Transverse colon (tissue), 4 donors: ENCODE results near the gene SPTLC3. TPM values are rescaled to one million over a fixed set of nuclear protein-coding genes. Genes with fewer than 3 reads are reported as not detected.
"Not testable (repeated sequence)": the region's sequence is repeated elsewhere in the genome, so short reads cannot be mapped to it uniquely, and the experiment has no call there.

Experiments used
- DNase-seq: peaks from one replicate; pipeline ENCODE4 v3.0.0-alpha.2; 2019
- H3K27ac ChIP-seq, 4 donors: fragments of 200-600 bp; sonication (generic); 2 replicates each; pipeline ENCODE4 v1.5.1; 2016 to 2018; ENCODE audit warnings: inconsistent platforms in 4 of 4
- H3K27me3 ChIP-seq: fragments of 200-600 bp; sonication (generic); 2 replicates; pipeline ENCODE4 v1.5.1; 2017; ENCODE audit warnings: inconsistent platforms
- H3K36me3 ChIP-seq, 4 donors: fragments of 200-600 bp; sonication (generic); 2 replicates each; pipeline ENCODE4 v1.5.1; 2017 to 2019; ENCODE audit warnings: inconsistent platforms in 4 of 4
- H3K4me1 ChIP-seq, 4 donors: fragments of 200-600 bp; sonication (generic); 2 replicates each; pipeline ENCODE4 v1.5.1; 2017 to 2020; ENCODE audit warnings: inconsistent platforms in 4 of 4
- H3K4me3 ChIP-seq, 4 donors: fragments of 200-600 bp; sonication (generic); 1 replicate in 1 of 4; 2 replicates in 3 of 4; pipeline versions ENCODE4 v1.5.1 to v1.6.1; 2017 to 2019; ENCODE audit warnings: inconsistent platforms in 4 of 4
- H3K9me3 ChIP-seq, 2 donors: fragments of 200-600 bp; sonication (generic); 2 replicates each; pipeline ENCODE4 v1.5.1; 2017 to 2019; ENCODE audit warnings: inconsistent platforms in 2 of 2
- CTCF ChIP-seq, 5 experiments: fragments of 200-600 bp in 3 of 5; fragments of 450-650 bp in 2 of 5; sonication (generic) in 3 of 5; IDR thresholded peaks; 1 replicate in 2 of 5; 2 replicates in 3 of 5; pipeline ENCODE4 v1.5.1; 2016 to 2017; ENCODE audit warnings: antibody characterized with exemption in 5 of 5, inconsistent platforms in 3 of 5, mild to moderate bottlenecking in 2 of 5, moderate library complexity in 1 of 5
- EP300 ChIP-seq: sonication (generic); formaldehyde crosslinking; IDR thresholded peaks from one replicate; pipeline ENCODE4 v1.6.1; 2017; ENCODE audit warnings: antibody characterized with exemption, low read depth
- POLR2A ChIP-seq: fragments of 450-650 bp; IDR thresholded peaks from one replicate; pipeline ENCODE4 v1.6.1; 2016; ENCODE audit warnings: antibody characterized with exemption, mild to moderate bottlenecking, moderate library complexity
- POLR2AphosphoS5 ChIP-seq, 3 donors: sonication (generic); formaldehyde crosslinking; IDR thresholded peaks; one replicate each; pipeline ENCODE4 v1.6.1; 2016; ENCODE audit warnings: antibody characterized with exemption in 3 of 3
- WGBS, 2 donors: methylation state at CpG; one replicate each; pipeline ENCODE4 v1.1.5; 2018; ENCODE audit warnings: low coverage in 1 of 2; 5-methylcytosine and 5-hydroxymethylcytosine counted together
- in situ Hi-C, 4 donors: fragments of 200-750 bp; cut with MboI; loops; one replicate each; pipeline versions ENCODE4 v1.15.0 to v1.15.1; 2017; ENCODE audit warnings: low sequenced_read_pairs in 3 of 4, low pct_ligation_motif_present in 1 of 4, low pct_unique_long_range_greater_than_20kb in 1 of 4
- intact Hi-C: fragments of 100-400 bp; cut with DNase I; formaldehyde crosslinking; loops from one replicate; pipeline ENCODE4 v1.15.1; 2023; ENCODE audit warnings: low total_unique reads
- total RNA-seq, 4 donors: library from RNA; depleted of rRNA; stranded (reverse); fragments of >200 nt; gene quantifications; one replicate each; pipeline ENCODE4 v1.1.0, GENCODE V29; 2016

SPTLC3 gene
- total RNA-seq, 4 donors from 2014 or later = 2.6 to 11.6 (median 8.8) TPM

- 57 to 80% methylated on average over 5 to 6 of the region's 6 CpGs for WGBS, 2 donors
- Histone ChIP-seq H3K4me1 (peaks cover 0 to 13% (median 0%) of the 10 kb centered on the region in 4 donors), H3K4me3 (no peak overlapping the region), H3K27me3 (no peaks in the 10 kb centered on the region), H3K9me3 (no peaks in the 10 kb centered on the region), H3K36me3 (no peaks in the 10 kb centered on the region), H3K27ac (no peak overlapping the region)
- no peak for DNase-seq
- TF ChIP-seq POLR2AphosphoS5 (IDR thresholded peaks at IDR 0.05) = no peak
- no peak for TF ChIP-seq POLR2A
- TF ChIP-seq EP300 = no peak
- TF ChIP-seq CTCF (IDR thresholded peaks at IDR 0.05) = no peak
- in situ Hi-C loops = loop anchor here in 3 of 4 donors (10.0 to 25.0 kb wide), 2 partner anchors 110 to 128 kb away; no protein-coding TSS in a partner anchor
- intact Hi-C loops = no loop called here
Observed at GRCh38 chr20:12976720-12977309, 32.0 kb upstream of the SPTLC3 start.

GRCh38 chr20:12977328-12978125 is 31.2 kb upstream of the SPTLC3 start:
- in situ Hi-C loops (loop anchor here in 3 of 4 donors (10.0 to 25.0 kb wide), 2 partner anchors 110 to 127 kb away; no protein-coding TSS in a partner anchor), intact Hi-C loops (no loop called here)
- WGBS, 2 donors = 59 to 60% methylated on average over 3 of the region's 3 CpGs
- no peaks in the 10 kb centered on the region for H3K9me3 ChIP-seq
- TF ChIP-seq EP300 = no peak
- no peak for TF ChIP-seq POLR2A
- TF ChIP-seq POLR2AphosphoS5 (IDR thresholded peaks at IDR 0.05) = no peak
- TF ChIP-seq CTCF (IDR thresholded peaks at IDR 0.05) = no peak
- no peaks in the 10 kb centered on the region for H3K36me3 ChIP-seq
- DNase-seq = no peak
- no peaks in the 10 kb centered on the region for H3K27me3 ChIP-seq
- no peak overlapping the region for H3K4me3 ChIP-seq
- H3K4me1 ChIP-seq = peaks cover 0 to 13% (median 0%) of the 10 kb centered on the region in 4 donors
- no peak overlapping the region for H3K27ac ChIP-seq

DNA sequence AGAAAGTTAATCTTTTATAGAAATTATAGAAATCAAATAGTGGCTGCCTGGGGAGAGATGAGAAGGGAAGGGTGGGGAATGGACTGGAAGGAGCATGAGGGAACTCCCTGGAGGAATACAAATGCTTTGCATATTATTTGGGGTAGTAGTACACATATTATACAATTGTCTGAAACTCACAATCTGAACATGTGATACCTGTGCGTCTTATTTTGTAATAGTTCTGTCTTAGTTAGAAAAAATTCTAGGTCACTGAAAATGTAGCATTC is 30.7 kb upstream of the SPTLC3 start:
- WGBS, 2 donors = 85 to 94% methylated on average over 1 of the region's 1 CpG
- no peak overlapping the region for H3K4me3 ChIP-seq
- no peaks in the 10 kb centered on the region for H3K27me3 ChIP-seq
- no peaks in the 10 kb centered on the region for H3K9me3 ChIP-seq
- in situ Hi-C loops (loop anchor here in 3 of 4 donors (10.0 to 25.0 kb wide), 2 partner anchors 109 to 127 kb away; no protein-coding TSS in a partner anchor), intact Hi-C loops (no loop called here)
- H3K4me1 ChIP-seq = peaks cover 0 to 13% (median 0%) of the 10 kb centered on the region in 4 donors
- no peaks in the 10 kb centered on the region for H3K36me3 ChIP-seq
- H3K27ac ChIP-seq = no peak overlapping the region
- no peak for DNase-seq
- TF ChIP-seq CTCF (IDR thresholded peaks at IDR 0.05) (no peak), POLR2AphosphoS5 (IDR thresholded peaks at IDR 0.05) (no peak), EP300 (no peak), POLR2A (no peak)

GRCh38 chr20:12978613-12979495 is 29.9 kb upstream of the SPTLC3 start:
- peaks cover 0 to 13% (median 0%) of the 10 kb centered on the region in 4 donors for H3K4me1 ChIP-seq
- H3K27me3 ChIP-seq = no peaks in the 10 kb centered on the region
- no peaks in the 10 kb centered on the region for H3K9me3 ChIP-seq
- no peak overlapping the region for H3K4me3 ChIP-seq
- no peaks in the 10 kb centered on the region for H3K36me3 ChIP-seq
- no peak overlapping the region for H3K27ac ChIP-seq
- TF ChIP-seq POLR2AphosphoS5 (IDR thresholded peaks at IDR 0.05) = no peak
- TF ChIP-seq POLR2A = no peak
- no peak for TF ChIP-seq CTCF (IDR thresholded peaks at IDR 0.05)
- TF ChIP-seq EP300 = no peak
- WGBS, 2 donors = 85 to 86% methylated on average over 4 of the region's 4 CpGs
- intact Hi-C loops = no loop called here
- no peak for DNase-seq
- in situ Hi-C loops = loop anchor here in 3 of 4 donors (10.0 to 25.0 kb wide), 2 partner anchors 108 to 126 kb away; no protein-coding TSS in a partner anchor

DNA sequence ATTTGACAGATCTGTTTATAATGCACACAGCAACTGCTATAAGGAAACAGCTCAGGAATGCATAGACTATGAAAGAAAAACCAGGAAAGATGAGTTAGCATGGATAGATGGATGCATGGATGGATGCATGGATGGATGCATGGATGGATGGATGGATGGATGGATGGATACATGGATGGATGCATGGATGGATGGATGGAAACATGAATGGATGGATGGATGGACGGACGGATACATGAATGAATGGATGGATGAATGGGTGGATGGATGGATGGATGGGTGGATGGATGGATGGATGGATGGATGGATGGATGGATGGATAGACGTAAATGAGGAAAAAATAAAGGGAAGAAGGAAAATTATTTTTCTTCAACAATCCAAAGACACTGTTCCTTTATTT is 29.1 kb upstream of the SPTLC3 start:
- WGBS, 2 donors = 84 to 100% methylated on average over 3 of the region's 3 CpGs

More for the DNA sequence above, 29.1 kb upstream of the SPTLC3 start:
- intact Hi-C loops, H3K36me3 ChIP-seq, H3K27ac ChIP-seq, H3K27me3 ChIP-seq, H3K9me3 ChIP-seq, DNase-seq, H3K4me3 ChIP-seq: not testable (repeated sequence)
- in situ Hi-C loops = loop anchor here in 3 of 4 donors (10.0 to 25.0 kb wide), 3 partner anchors 55 to 125 kb away; no protein-coding TSS in a partner anchor
- H3K4me1 ChIP-seq = peaks cover 0 to 13% (median 0%) of the 10 kb centered on the region in 4 donors
